Neural progenitor cell (in vitro differentiated cells): ENCODE results near the gene KCNIP2. TPM values are rescaled to one million over a fixed set of nuclear protein-coding genes. Genes with fewer than 3 reads are reported as not detected.

Experiments
- DNase-seq: peaks from one replicate; pipeline ENCODE4 v3.0.0-alpha.2; 2016; ENCODE audit warnings: low spot score
- H2AFZ ChIP-seq: fragments of 200-600 bp; sonication (generic); replicated peaks from 2 replicates; pipeline ENCODE4 v1.6.1; 2016; ENCODE audit warnings: antibody characterized with exemption
- H3F3A ChIP-seq: fragments of 200-600 bp; sonication (generic); 2 replicates; pipeline ENCODE4 v1.6.1; 2016; ENCODE audit warnings: antibody characterized with exemption, low read depth
- H3K27ac ChIP-seq: fragments of 200-600 bp; sonication (generic); 2 replicates; pipeline ENCODE4 v1.5.1; 2016; ENCODE audit warnings: mild to moderate bottlenecking
- H3K27me3 ChIP-seq: fragments of 200-600 bp; sonication (generic); 2 replicates; pipeline ENCODE4 v1.6.1; 2016; ENCODE audit warnings: mild to moderate bottlenecking, moderate library complexity
- H3K36me3 ChIP-seq: fragments of 200-600 bp; sonication (generic); 2 replicates; pipeline ENCODE4 v1.5.1; 2016
- H3K4me1 ChIP-seq: fragments of 200-600 bp; sonication (generic); 2 replicates; pipeline ENCODE4 v1.6.1; 2016; ENCODE audit warnings: mixed run types
- H3K4me2 ChIP-seq: fragments of 200-600 bp; sonication (generic); 2 replicates; pipeline ENCODE4 v1.6.1; 2016
- H3K4me3 ChIP-seq: fragments of 200-600 bp; sonication (generic); 2 replicates; pipeline ENCODE4 v1.5.1; 2016
- H3K79me2 ChIP-seq: fragments of 200-600 bp; sonication (generic); 2 replicates; pipeline ENCODE4 v1.6.1; 2016; ENCODE audit warnings: low read depth
- H3K9ac ChIP-seq: fragments of 200-600 bp; sonication (generic); 2 replicates; pipeline ENCODE4 v1.6.1; 2016
- H3K9me3 ChIP-seq: fragments of 200-600 bp; sonication (generic); 2 replicates; pipeline ENCODE4 v1.5.1; 2016; ENCODE audit warnings: low read depth
- H4K20me1 ChIP-seq: fragments of 200-600 bp; sonication (generic); 2 replicates; pipeline ENCODE4 v1.6.1; 2016; ENCODE audit warnings: low read depth
- H3K27ac Mint-ChIP-seq: 3 replicates; pipeline ENCODE4 v1.8.0; 2021; ENCODE audit warnings: mixed read lengths
- H3K27me3 Mint-ChIP-seq: 2 replicates; pipeline ENCODE4 v1.8.0; 2022; ENCODE audit warnings: low read depth, mild to moderate bottlenecking, inconsistent platforms, moderate library complexity, mixed read lengths; ENCODE audit not compliant: insufficient read depth
- H3K36me3 Mint-ChIP-seq: 3 replicates; pipeline ENCODE4 v1.8.0; 2021; ENCODE audit warnings: mixed read lengths
- H3K4me1 Mint-ChIP-seq: 3 replicates; pipeline ENCODE4 v1.8.0; 2021; ENCODE audit warnings: mixed read lengths
- H3K4me3 Mint-ChIP-seq: 3 replicates; pipeline ENCODE4 v1.8.0; 2021; ENCODE audit warnings: mild to moderate bottlenecking, moderate library complexity, mixed read lengths
- H3K9me3 Mint-ChIP-seq: 3 replicates; pipeline ENCODE4 v1.8.0; 2020; ENCODE audit warnings: mixed read lengths
- CTCF ChIP-seq: fragments of 200-600 bp; sonication (generic); IDR thresholded peaks from 2 replicates; pipeline ENCODE4 v1.5.1; 2017; ENCODE audit warnings: antibody characterized with exemption, mild to moderate bottlenecking
- EZH2 ChIP-seq: fragments of 200-600 bp; sonication (generic); IDR thresholded peaks from 2 replicates; pipeline ENCODE4 v1.6.1; 2017; ENCODE audit warnings: antibody characterized with exemption, mild to moderate bottlenecking, moderate library complexity
- EZH2phosphoT487 ChIP-seq: fragments of 200-600 bp; sonication (generic); IDR thresholded peaks from 2 replicates; pipeline ENCODE4 v1.6.1; 2017; ENCODE audit warnings: antibody characterized with exemption
- total RNA-seq: library from RNA; depleted of rRNA; stranded (reverse); fragments of >200 nt; gene quantifications from 2 replicates; pipeline ENCODE4 v1.2.3, GENCODE V29; 2015; ENCODE audit warnings: low replicate concordance

The KCNIP2 gene
- total RNA-seq, 1 donor from 2014 or later, result 2.4 TPM

- Mint-ChIP-seq H3K4me3 (no peak overlapping the region), H3K36me3 (peaks cover 41% of the 10 kb centered on the region), H3K27me3 (peaks cover 2% of the 10 kb centered on the region), H3K4me1 (no peaks in the 10 kb centered on the region), H3K27ac (no peak overlapping the region), H3K9me3 (no peaks in the 10 kb centered on the region)
- Histone ChIP-seq H3K27ac (no peak overlapping the region), H3K36me3 (peaks cover 57% of the 10 kb centered on the region), H3K4me2 (no peak overlapping the region), H3F3A (peaks cover 32% of the 10 kb centered on the region), H3K9me3 (no peaks in the 10 kb centered on the region), H3K4me1 (no peaks in the 10 kb centered on the region), H3K79me2 (peaks cover 95% of the 10 kb centered on the region), H2AFZ (no peak overlapping the region), H4K20me1 (peaks cover 84% of the 10 kb centered on the region), H3K4me3 (no peak overlapping the region), H3K27me3 (no peaks in the 10 kb centered on the region), H3K9ac (no peak overlapping the region)
- no peak for DNase-seq
- TF ChIP-seq EZH2 (no peak), CTCF (no peak), EZH2phosphoT487 (no peak)
These were observed 40.1 kb downstream of the KCNIP2 start for GRCh38 chr10:101803511-101803910.

- Histone ChIP-seq H3K9me3 (no peaks in the 10 kb centered on the region), H3K4me1 (no peaks in the 10 kb centered on the region), H3K27ac (no peak overlapping the region), H3K79me2 (peaks cover 95% of the 10 kb centered on the region), H3K36me3 (peaks cover 61% of the 10 kb centered on the region), H4K20me1 (peaks cover 88% of the 10 kb centered on the region), H2AFZ (no peak overlapping the region), H3F3A (peaks cover 41% of the 10 kb centered on the region), H3K27me3 (no peaks in the 10 kb centered on the region), H3K4me3 (no peak overlapping the region), H3K9ac (no peak overlapping the region), H3K4me2 (no peak overlapping the region)
- H3K9me3 Mint-ChIP-seq, result no peaks in the 10 kb centered on the region
- TF ChIP-seq EZH2phosphoT487 (no peak), CTCF (no peak), EZH2 (no peak)
- no peak overlapping the region for H3K27ac Mint-ChIP-seq
- no peaks in the 10 kb centered on the region for H3K4me1 Mint-ChIP-seq
- DNase-seq, result no peak
- H3K36me3 Mint-ChIP-seq, result peaks cover 50% of the 10 kb centered on the region
- no peaks in the 10 kb centered on the region for H3K27me3 Mint-ChIP-seq
- H3K4me3 Mint-ChIP-seq, result no peak overlapping the region
These were observed 46.1 kb downstream of the KCNIP2 start for GRCh38 chr10:101797403-101798059.

- peaks cover 41% of the 10 kb centered on the region for H3K36me3 Mint-ChIP-seq
- no peaks in the 10 kb centered on the region for H3K9me3 Mint-ChIP-seq
- no peak overlapping the region for H3K27ac ChIP-seq
- H3K9me3 ChIP-seq, result no peaks in the 10 kb centered on the region
- no peaks in the 10 kb centered on the region for H3K27me3 ChIP-seq
- H4K20me1 ChIP-seq, result peaks cover 67% of the 10 kb centered on the region
- no peaks in the 10 kb centered on the region for H3K4me1 Mint-ChIP-seq
- H2AFZ ChIP-seq, result no peak overlapping the region
- H3K9ac ChIP-seq, result no peak overlapping the region
- H3K4me3 ChIP-seq, result no peak overlapping the region
- peaks cover 68% of the 10 kb centered on the region for H3K79me2 ChIP-seq
- H3K4me1 ChIP-seq, result no peaks in the 10 kb centered on the region
- no peak overlapping the region for H3K4me2 ChIP-seq
- TF ChIP-seq CTCF, result no peak
- TF ChIP-seq EZH2, result no peak
- TF ChIP-seq EZH2phosphoT487, result no peak
- peaks cover 71% of the 10 kb centered on the region for H3F3A ChIP-seq
- no peak overlapping the region for H3K27ac Mint-ChIP-seq
- H3K4me3 Mint-ChIP-seq, result no peak overlapping the region
- H3K36me3 ChIP-seq, result peaks cover 69% of the 10 kb centered on the region
- H3K27me3 Mint-ChIP-seq, result no peaks in the 10 kb centered on the region
- no peak for DNase-seq
These were observed 50.1 kb downstream of the KCNIP2 start for GRCh38 chr10:101793526-101793925.
